ENCODE measurements around the gene SARM1. TPM values are rescaled to one million over a fixed set of nuclear protein-coding genes. Genes with fewer than 3 reads are reported as not detected.

SARM1 gene
- total and polyA plus RNA-seq, 2 of the 13 experiments (the other 11 are each of a cell fraction or from before 2014, with no cell fraction given), result 0.73 to 0.86 TPM

DNA sequence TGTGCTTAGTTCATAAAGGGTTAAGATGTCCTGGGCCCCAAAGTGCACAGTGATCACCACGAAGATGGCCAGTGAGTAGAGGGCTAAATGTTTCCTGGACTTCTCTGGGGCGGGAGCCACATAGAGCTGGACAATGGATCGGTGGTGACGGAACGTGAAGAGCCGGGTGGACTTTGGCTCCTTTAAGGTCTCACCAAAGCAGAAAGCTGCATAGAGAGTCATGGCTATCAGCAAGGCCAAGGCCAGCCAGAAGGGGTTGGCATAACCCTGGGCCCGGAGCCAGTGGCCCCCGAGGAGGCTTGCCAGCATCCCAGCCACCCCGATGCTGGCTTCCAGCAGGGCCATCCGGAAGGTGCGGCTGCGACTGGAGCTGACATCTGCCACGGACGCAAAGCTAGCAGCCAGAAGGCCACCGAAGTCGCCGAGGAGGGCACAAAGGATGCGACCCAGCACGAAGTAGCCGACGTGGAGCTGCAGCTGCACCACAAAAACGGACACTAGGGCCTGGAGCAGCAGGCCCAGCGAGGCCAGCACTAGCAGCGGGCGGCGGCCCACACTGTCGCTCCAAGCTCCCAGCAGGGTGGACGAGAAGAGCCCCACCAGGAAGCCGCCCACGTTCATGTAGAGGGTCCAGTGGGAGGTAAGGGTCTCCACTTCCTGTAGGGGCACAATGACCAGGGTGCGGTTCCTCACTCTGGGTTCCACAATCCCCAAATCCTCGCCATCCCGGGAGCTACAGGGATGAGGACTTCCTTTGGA is 33.5 kb downstream of the SARM1 start (continued):
- TF ChIP-seq NR3C1 (CRISPR knock-in tag; IDR thresholded peaks at IDR 0.05) (no peak), EED (CRISPR knock-in tag; IDR thresholded peaks at IDR 0.05) (no peak), ZNF607 (CRISPR knock-in tag; IDR thresholded peaks at IDR 0.05; ENCODE audit: borderline replicate concordance) (no peak), ZNF652 (CRISPR knock-in tag; IDR thresholded peaks at IDR 0.05; ENCODE audit: borderline replicate concordance, low read depth) (peak; percentile 88; the same call in 1 of the 2 replicates), GABPB1 (CRISPR knock-in tag; IDR thresholded peaks at IDR 0.05) (peak; percentile 58), BORCS8-MEF2B (CRISPR knock-in tag; IDR thresholded peaks at IDR 0.05) (0 out of 2 replicates have a peak, but pooled peaks have one; percentile 17), ZNF446 (CRISPR knock-in tag; IDR thresholded peaks at IDR 0.05) (peak; percentile 62; the same call in 1 of the 2 replicates), RBAK (CRISPR knock-in tag; IDR thresholded peaks at IDR 0.05) (no peak)
- TF ChIP-seq, protein P1, sequence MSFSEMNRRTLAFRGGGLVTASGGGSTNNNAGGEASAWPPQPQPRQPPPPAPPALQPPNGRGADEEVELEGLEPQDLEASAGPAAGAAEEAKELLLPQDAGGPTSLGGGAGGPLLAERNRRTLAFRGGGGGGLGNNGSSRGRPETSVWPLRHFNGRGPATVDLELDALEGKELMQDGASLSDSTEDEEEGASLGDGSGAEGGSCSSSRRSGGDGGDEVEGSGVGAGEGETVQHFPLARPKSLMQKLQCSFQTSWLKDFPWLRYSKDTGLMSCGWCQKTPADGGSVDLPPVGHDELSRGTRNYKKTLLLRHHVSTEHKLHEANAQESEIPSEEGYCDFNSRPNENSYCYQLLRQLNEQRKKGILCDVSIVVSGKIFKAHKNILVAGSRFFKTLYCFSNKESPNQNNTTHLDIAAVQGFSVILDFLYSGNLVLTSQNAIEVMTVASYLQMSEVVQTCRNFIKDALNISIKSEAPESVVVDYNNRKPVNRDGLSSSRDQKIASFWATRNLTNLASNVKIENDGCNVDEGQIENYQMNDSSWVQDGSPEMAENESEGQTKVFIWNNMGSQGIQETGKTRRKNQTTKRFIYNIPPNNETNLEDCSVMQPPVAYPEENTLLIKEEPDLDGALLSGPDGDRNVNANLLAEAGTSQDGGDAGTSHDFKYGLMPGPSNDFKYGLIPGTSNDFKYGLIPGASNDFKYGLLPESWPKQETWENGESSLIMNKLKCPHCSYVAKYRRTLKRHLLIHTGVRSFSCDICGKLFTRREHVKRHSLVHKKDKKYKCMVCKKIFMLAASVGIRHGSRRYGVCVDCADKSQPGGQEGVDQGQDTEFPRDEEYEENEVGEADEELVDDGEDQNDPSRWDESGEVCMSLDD (CRISPR knock-in tag; IDR thresholded peaks at IDR 0.05; ENCODE audit: borderline replicate concordance), result peak; percentile 90
- TF ChIP-seq, protein P2, sequence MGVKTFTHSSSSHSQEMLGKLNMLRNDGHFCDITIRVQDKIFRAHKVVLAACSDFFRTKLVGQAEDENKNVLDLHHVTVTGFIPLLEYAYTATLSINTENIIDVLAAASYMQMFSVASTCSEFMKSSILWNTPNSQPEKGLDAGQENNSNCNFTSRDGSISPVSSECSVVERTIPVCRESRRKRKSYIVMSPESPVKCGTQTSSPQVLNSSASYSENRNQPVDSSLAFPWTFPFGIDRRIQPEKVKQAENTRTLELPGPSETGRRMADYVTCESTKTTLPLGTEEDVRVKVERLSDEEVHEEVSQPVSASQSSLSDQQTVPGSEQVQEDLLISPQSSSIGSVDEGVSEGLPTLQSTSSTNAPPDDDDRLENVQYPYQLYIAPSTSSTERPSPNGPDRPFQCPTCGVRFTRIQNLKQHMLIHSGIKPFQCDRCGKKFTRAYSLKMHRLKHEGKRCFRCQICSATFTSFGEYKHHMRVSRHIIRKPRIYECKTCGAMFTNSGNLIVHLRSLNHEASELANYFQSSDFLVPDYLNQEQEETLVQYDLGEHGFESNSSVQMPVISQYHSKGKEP (CRISPR knock-in tag; IDR thresholded peaks at IDR 0.05), result no peak
- TF ChIP-seq, protein P3, sequence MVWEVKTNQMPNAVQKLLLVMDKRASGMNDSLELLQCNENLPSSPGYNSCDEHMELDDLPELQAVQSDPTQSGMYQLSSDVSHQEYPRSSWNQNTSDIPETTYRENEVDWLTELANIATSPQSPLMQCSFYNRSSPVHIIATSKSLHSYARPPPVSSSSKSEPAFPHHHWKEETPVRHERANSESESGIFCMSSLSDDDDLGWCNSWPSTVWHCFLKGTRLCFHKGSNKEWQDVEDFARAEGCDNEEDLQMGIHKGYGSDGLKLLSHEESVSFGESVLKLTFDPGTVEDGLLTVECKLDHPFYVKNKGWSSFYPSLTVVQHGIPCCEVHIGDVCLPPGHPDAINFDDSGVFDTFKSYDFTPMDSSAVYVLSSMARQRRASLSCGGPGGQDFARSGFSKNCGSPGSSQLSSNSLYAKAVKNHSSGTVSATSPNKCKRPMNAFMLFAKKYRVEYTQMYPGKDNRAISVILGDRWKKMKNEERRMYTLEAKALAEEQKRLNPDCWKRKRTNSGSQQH (CRISPR knock-in tag; IDR thresholded peaks at IDR 0.05; ENCODE audit: low read depth), result 0 out of 2 replicates have a peak, but pooled peaks have one; percentile 47
- TF ChIP-seq, protein P4, sequence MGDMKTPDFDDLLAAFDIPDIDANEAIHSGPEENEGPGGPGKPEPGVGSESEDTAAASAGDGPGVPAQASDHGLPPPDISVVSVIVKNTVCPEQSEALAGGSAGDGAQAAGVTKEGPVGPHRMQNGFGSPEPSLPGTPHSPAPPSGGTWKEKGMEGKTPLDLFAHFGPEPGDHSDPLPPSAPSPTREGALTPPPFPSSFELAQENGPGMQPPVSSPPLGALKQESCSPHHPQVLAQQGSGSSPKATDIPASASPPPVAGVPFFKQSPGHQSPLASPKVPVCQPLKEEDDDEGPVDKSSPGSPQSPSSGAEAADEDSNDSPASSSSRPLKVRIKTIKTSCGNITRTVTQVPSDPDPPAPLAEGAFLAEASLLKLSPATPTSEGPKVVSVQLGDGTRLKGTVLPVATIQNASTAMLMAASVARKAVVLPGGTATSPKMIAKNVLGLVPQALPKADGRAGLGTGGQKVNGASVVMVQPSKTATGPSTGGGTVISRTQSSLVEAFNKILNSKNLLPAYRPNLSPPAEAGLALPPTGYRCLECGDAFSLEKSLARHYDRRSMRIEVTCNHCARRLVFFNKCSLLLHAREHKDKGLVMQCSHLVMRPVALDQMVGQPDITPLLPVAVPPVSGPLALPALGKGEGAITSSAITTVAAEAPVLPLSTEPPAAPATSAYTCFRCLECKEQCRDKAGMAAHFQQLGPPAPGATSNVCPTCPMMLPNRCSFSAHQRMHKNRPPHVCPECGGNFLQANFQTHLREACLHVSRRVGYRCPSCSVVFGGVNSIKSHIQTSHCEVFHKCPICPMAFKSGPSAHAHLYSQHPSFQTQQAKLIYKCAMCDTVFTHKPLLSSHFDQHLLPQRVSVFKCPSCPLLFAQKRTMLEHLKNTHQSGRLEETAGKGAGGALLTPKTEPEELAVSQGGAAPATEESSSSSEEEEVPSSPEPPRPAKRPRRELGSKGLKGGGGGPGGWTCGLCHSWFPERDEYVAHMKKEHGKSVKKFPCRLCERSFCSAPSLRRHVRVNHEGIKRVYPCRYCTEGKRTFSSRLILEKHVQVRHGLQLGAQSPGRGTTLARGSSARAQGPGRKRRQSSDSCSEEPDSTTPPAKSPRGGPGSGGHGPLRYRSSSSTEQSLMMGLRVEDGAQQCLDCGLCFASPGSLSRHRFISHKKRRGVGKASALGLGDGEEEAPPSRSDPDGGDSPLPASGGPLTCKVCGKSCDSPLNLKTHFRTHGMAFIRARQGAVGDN (CRISPR knock-in tag; IDR thresholded peaks at IDR 0.05), result peak; percentile 77
- TF ChIP-seq, protein P5, sequence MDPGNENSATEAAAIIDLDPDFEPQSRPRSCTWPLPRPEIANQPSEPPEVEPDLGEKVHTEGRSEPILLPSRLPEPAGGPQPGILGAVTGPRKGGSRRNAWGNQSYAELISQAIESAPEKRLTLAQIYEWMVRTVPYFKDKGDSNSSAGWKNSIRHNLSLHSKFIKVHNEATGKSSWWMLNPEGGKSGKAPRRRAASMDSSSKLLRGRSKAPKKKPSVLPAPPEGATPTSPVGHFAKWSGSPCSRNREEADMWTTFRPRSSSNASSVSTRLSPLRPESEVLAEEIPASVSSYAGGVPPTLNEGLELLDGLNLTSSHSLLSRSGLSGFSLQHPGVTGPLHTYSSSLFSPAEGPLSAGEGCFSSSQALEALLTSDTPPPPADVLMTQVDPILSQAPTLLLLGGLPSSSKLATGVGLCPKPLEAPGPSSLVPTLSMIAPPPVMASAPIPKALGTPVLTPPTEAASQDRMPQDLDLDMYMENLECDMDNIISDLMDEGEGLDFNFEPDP (CRISPR knock-in tag; conservative IDR thresholded peaks at IDR 0.05), result no peak
- TF ChIP-seq, protein P6, sequence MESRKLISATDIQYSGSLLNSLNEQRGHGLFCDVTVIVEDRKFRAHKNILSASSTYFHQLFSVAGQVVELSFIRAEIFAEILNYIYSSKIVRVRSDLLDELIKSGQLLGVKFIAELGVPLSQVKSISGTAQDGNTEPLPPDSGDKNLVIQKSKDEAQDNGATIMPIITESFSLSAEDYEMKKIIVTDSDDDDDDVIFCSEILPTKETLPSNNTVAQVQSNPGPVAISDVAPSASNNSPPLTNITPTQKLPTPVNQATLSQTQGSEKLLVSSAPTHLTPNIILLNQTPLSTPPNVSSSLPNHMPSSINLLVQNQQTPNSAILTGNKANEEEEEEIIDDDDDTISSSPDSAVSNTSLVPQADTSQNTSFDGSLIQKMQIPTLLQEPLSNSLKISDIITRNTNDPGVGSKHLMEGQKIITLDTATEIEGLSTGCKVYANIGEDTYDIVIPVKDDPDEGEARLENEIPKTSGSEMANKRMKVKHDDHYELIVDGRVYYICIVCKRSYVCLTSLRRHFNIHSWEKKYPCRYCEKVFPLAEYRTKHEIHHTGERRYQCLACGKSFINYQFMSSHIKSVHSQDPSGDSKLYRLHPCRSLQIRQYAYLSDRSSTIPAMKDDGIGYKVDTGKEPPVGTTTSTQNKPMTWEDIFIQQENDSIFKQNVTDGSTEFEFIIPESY (CRISPR knock-in tag; IDR thresholded peaks at IDR 0.05), result 0 out of 2 replicates have a peak, but pooled peaks have one; percentile 20
